Brain microvascular endothelial cell (primary cell): ENCODE measurements around the gene NOLC1.
A peak's percentile ranks its signal among the peaks of the same experiment; 100 is the strongest.

Source experiments
- DNase-seq: peaks from one replicate; pipeline ENCODE4 v3.0.0-alpha.2; 2020
- H3K27ac ChIP-seq: fragments of 250-450 bp; sonication (Bioruptor Pico); 2 replicates; pipeline ENCODE4 v1.5.1; 2020; ENCODE audit warnings: mild to moderate bottlenecking, moderate library complexity
- H3K27me3 ChIP-seq: fragments of 250-450 bp; sonication (Bioruptor Pico); replicated peaks from 2 replicates; pipeline ENCODE4 v1.5.1; 2020; ENCODE audit warnings: mild to moderate bottlenecking
- H3K36me3 ChIP-seq: fragments of 250-450 bp; sonication (Bioruptor Pico); replicated peaks from 2 replicates; pipeline ENCODE4 v1.5.1; 2020; ENCODE audit warnings: mild to moderate bottlenecking
- H3K4me3 ChIP-seq: 2 replicates; pipeline ENCODE4 v1.5.1; 2011; ENCODE audit warnings: low read depth, mild to moderate bottlenecking, control low read depth, low read length, moderate library complexity
- in situ Hi-C: cut with HindIII; loops from 2 replicates; pipeline ENCODE4 v1.10.0; 2017; ENCODE audit warnings: low sequenced_read_pairs, low pct_ligation_motif_present
- TF ChIP-seq, protein P1 (sequence below): IDR thresholded peaks from 2 replicates; pipeline ENCODE4 v1.5.1; 2011; ENCODE audit warnings: low read depth, mild to moderate bottlenecking, moderate library complexity, low read length, control low read depth, inconsistent platforms; ENCODE audit errors: missing control alignments

The NOLC1 gene

DNA sequence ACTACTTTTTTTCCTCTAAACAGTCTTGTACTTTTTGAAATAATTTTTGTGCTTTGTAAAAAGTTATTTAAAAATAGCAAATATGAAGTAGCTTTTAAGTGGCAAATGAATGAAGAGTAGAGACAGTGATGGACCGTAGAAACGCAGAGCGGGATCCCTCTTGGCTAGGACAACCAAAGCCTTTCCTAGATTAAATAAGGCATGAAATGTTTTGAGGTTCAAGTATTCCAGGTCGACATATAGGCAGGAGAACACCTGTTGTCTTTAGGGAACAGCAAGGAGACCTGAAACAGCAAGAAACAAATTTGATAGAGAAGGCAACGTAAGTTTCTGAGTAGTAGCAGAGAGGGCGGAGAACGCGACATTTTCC is 20.0 kb upstream of the NOLC1 start:
- Histone ChIP-seq H3K27ac (peak overlapping the region; percentile 31), H3K4me3 (peak overlapping the region; percentile 99), H3K36me3 (no peaks in the 10 kb centered on the region), H3K27me3 (no peaks in the 10 kb centered on the region)
- DNase-seq, result no peak
- in situ Hi-C loops, result no loop called here
- TF ChIP-seq, protein P1, sequence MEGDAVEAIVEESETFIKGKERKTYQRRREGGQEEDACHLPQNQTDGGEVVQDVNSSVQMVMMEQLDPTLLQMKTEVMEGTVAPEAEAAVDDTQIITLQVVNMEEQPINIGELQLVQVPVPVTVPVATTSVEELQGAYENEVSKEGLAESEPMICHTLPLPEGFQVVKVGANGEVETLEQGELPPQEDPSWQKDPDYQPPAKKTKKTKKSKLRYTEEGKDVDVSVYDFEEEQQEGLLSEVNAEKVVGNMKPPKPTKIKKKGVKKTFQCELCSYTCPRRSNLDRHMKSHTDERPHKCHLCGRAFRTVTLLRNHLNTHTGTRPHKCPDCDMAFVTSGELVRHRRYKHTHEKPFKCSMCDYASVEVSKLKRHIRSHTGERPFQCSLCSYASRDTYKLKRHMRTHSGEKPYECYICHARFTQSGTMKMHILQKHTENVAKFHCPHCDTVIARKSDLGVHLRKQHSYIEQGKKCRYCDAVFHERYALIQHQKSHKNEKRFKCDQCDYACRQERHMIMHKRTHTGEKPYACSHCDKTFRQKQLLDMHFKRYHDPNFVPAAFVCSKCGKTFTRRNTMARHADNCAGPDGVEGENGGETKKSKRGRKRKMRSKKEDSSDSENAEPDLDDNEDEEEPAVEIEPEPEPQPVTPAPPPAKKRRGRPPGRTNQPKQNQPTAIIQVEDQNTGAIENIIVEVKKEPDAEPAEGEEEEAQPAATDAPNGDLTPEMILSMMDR, result no peak

GRCh38 chr10:102132563-102133372 is 19.4 kb upstream of the NOLC1 start, which contains the start of gene PPRC1:
TSS of gene PPRC1 (plus strand) at chr10:102133040. CDS start at chr10:102133069, 29 bp downstream.
- Histone ChIP-seq H3K36me3 (peaks cover 1% of the 10 kb centered on the region), H3K27ac (peak within 1 kb of the TSS; percentile 83), H3K4me3 (peak within 1 kb of the TSS; percentile 99), H3K27me3 (no peaks in the 10 kb centered on the region)
- in situ Hi-C loops, result no loop called here
- peak; percentile 99 for DNase-seq
- TF ChIP-seq, protein P1, result peak; percentile 89

- peaks cover 9% of the 10 kb centered on the region for H3K36me3 ChIP-seq
- peak; percentile 60 for DNase-seq
- TF ChIP-seq, protein P1, result no peak
- no peaks in the 10 kb centered on the region for H3K27me3 ChIP-seq
- H3K4me3 ChIP-seq, result peak overlapping the region; percentile 99
- in situ Hi-C loops, result no loop called here
- peak overlapping the region; percentile 83 for H3K27ac ChIP-seq
Observed at GRCh38 chr10:102133373-102134195, 18.6 kb upstream of the NOLC1 start.

GRCh38 chr10:102134416-102134815 is 17.8 kb upstream of the NOLC1 start:
- in situ Hi-C loops, result no loop called here
- TF ChIP-seq, protein P1, result no peak
- DNase-seq, result no peak
- Histone ChIP-seq H3K4me3 (peak overlapping the region; percentile 99), H3K36me3 (peaks cover 18% of the 10 kb centered on the region), H3K27ac (no peak overlapping the region), H3K27me3 (no peaks in the 10 kb centered on the region)

DNA sequence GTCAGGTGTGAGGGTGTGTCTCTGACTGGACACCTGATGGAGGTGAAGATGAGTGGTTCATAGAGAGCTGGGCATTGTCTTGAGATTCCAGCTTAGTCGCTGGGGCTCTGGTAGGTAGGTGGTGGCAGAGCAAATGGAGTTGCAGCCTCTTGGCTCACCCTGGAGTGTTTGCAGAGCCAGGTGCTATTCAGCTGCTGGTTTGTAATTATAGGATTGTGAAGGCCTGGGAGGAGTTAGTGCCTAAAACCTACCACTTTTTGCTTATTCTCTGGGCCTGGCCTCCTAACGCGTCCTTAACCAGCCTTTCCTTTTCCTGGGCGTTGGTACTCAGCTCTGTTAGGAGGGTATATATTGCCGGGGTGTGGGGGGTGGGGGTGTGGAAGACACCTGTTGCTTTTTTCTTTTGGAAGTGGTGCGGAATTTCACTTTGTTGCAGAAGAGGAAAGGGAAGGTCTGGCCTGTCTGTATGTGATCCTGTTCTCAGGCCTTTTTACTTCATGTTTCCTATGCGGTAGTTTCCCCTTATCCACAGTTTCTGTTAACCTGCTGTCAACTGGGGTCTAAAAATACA is 16.1 kb upstream of the NOLC1 start:
- Histone ChIP-seq H3K4me3 (no peak overlapping the region), H3K27ac (no peak overlapping the region), H3K36me3 (peaks cover 32% of the 10 kb centered on the region), H3K27me3 (no peaks in the 10 kb centered on the region)
- TF ChIP-seq, protein P1, result no peak
- in situ Hi-C loops, result no loop called here
- DNase-seq, result no peak
